NB4 (cell line): ENCODE results near the gene HOXB1.

ENCODE experiments used
- CTCF ChIP-seq: IDR thresholded peaks from one replicate; pipeline ENCODE4 v1.5.1; 2012; ENCODE audit warnings: low read depth, low read length
- POLR2A ChIP-seq: IDR thresholded peaks from 2 replicates; pipeline ENCODE4 v1.6.1; 2011; ENCODE audit warnings: mild to moderate bottlenecking; ENCODE audit not compliant: insufficient read length; ENCODE audit errors: extremely low read depth

- TF ChIP-seq CTCF (no peak), POLR2A (no peak)
Observed at GRCh38 chr17:48541577-48542113, 10.8 kb upstream of the HOXB1 start.
